Measurements from ENCODE around the gene FER1L5.
A peak's percentile ranks its signal among the peaks of the same experiment; 100 is the strongest.
"Not testable (repeated sequence)": the region's sequence is repeated elsewhere in the genome, so short reads cannot be mapped to it uniquely, and the experiment has no call there.

The FER1L5 gene

GRCh38 chr2:96633641-96634040 is 8.9 kb upstream of the FER1L5 start:
- no peak for DNase-seq (ENCODE audit: low read depth, low spot score)
- no peak overlapping the region for H3K27ac ChIP-seq

GRCh38 chr2:96636551-96637171 is 5.9 kb upstream of the FER1L5 start:
- H3K27ac ChIP-seq: no peak overlapping the region

GRCh38 chr2:96637385-96638143 is 5.0 kb upstream of the FER1L5 start:
- H3K27ac ChIP-seq: peak overlapping the region; percentile 72
- DNase-seq (ENCODE audit: low read depth, low spot score): peak; percentile 24

More at GRCh38 chr2:96636551-96637171, 5.9 kb upstream of the FER1L5 start:
- no peak for DNase-seq (ENCODE audit: low read depth, low spot score)

GRCh38 chr2:96638144-96639121 is 4.1 kb upstream of the FER1L5 start, which contains the start of gene KANSL3:
TSS of gene KANSL3 (minus strand) at chr2:96638312. CDS start at chr2:96637135, 1,177 bp downstream.
- peak; percentile 75 for DNase-seq (ENCODE audit: low read depth, low spot score)
- H3K27ac ChIP-seq: peak within 1 kb of the TSS; percentile 72

DNA sequence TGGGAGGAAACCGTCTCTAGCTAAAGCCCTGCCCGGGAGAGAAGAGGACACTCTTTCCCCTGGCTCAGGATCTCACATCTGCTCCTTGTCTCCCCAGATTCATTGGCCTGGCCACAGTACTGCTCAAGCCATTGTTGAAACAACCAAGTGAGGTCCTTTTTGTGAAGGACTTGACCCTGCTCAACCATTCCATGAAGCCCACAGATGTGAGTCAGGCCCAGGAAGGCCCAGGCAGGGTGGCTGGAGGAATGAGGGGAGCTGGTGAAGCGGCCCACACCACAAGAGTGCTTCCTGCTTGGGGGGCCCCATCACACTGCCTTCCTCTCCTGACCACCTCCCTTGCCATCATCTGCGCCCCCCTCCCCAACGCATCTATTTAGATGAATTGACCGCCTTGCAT is 5.1 kb downstream of the FER1L5 start:
- no peak overlapping the region for H3K27ac ChIP-seq
- no peak for DNase-seq (ENCODE audit: low read depth, low spot score)

- no peak overlapping the region for H3K27ac ChIP-seq
- no peak for DNase-seq (ENCODE audit: low read depth, low spot score)
These were observed 5.9 kb downstream of the FER1L5 start for GRCh38 chr2:96648306-96648930.

DNA sequence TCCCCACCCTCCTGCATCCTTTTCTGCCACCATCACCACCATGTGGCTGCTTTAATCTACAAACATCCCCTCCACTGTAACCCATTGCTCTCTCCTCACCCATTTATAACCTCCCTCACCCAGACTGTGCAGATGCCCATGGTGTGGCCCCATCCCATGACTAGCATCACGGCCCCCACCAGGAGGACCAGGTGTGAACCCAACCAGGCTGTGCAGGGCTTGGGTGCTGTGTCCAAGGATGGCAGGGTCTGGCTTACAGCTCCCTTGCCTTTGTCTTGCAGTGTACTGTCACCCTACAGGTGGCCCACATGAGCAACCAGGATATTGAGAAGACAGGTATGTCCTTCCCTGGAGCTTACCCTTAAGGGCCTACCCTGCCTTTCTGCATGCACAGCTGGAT is 6.8 kb downstream of the FER1L5 start:
- no peak for DNase-seq (ENCODE audit: low read depth, low spot score)
- no peak overlapping the region for H3K27ac ChIP-seq

DNA sequence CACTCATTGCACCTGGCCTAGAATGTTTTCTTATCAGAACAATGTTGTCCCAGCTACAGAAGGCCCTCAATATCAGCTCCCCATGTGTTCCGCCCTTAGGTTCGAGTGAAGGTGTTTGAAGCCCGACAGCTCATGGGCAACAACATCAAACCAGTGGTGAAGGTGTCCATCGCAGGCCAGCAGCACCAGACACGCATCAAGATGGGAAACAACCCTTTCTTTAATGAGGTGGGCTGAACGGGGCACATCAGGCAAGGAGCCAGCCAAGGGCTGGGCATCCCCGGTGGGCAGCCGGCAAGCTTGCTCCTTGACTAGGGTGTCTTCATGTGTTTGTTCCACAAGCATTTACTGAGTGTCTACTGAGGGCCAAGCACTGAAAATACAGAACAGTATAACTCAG is 9.2 kb downstream of the FER1L5 start:
- DNase-seq (ENCODE audit: low read depth, low spot score): no peak
- H3K27ac ChIP-seq: no peak overlapping the region

DNA sequence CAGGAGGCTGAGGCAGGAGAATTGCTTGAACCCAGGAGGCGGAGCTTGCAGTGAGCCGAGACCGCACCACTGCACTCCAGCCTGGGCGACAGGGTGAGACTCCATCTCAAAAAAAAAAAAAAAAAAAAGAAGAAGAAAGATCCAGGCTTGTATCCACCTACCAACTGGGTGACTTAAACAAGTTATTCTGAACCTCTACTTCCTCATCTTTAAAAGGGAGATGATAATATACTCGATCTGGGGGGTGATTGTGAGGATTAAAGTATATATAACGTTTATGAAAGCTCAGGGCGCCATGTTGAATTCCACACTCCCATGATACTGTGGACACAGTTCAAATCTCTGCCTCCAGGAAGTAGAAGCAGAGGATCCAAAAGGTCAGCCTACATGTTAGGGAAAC is 12.2 kb downstream of the FER1L5 start:
- DNase-seq (ENCODE audit: low read depth, low spot score); H3K27ac ChIP-seq: not testable (repeated sequence)

DNA sequence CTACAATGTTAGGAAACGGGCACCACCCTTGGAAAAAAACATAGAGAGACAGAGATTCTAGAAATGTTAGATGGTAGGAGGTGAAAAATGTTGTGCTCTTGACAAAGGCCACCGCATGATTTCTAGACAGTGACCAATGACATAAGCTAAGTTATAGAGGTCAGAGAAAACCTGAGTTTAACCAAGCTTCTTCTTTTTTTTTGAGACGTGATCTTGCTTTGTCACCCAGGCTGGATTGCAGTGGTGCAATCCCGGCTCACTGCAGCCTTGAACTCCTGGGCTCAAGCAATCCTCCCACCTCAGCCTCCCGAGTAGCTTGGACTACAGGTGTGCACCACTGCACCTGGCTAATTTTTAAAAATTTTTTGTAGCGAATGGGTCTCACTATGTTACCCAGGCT is 13.0 kb downstream of the FER1L5 start:
- H3K27ac ChIP-seq: no peak overlapping the region
- no peak for DNase-seq (ENCODE audit: low read depth, low spot score)

DNA sequence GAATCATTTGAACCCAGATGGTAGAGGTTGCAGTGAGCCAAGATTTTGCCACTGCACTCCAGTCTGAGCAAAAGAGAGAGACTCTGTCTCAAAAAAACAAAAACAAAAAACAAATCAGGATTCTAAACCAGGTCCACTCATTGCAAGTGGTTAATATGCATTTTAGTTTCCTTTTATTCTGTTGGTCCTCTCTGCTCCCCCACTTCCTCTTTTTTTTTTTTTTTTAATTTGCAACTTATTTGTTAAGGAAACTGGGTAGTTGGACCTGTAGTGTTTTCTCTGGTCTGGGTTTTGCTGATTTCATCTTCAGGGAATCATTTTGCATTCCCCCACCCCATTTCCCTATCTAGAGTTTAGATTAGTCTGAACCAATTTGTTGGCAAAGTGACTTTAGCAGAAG is 14.0 kb downstream of the FER1L5 start:
- no peak overlapping the region for H3K27ac ChIP-seq
- no peak for DNase-seq (ENCODE audit: low read depth, low spot score)

- H3K27ac ChIP-seq: no peak overlapping the region
- DNase-seq (ENCODE audit: low read depth, low spot score): no peak
These were observed 18.8 kb downstream of the FER1L5 start for GRCh38 chr2:96661324-96661723.

GRCh38 chr2:96662360-96662759 is 19.8 kb downstream of the FER1L5 start:
- DNase-seq (ENCODE audit: low read depth, low spot score): no peak
- no peak overlapping the region for H3K27ac ChIP-seq

DNA sequence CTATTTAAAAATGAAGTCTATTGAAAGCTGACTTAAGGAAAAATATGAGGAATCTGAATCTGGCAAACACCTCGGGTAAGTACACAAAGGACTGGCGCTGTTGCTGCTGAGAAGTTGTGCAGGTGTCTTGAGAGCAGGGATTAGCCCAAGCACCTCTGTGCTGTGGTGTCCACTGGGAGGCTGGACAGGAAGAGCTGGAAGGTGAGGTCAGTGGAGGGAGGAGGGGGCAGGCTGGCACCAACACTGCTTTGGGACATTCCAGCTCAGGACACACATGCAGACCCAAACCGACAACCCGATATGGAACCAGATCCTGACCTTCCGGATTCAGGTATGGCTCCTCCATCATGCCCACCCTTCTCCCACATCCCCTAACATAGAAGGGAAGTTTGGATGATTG is 20.6 kb downstream of the FER1L5 start:
- H3K27ac ChIP-seq: no peak overlapping the region
- DNase-seq (ENCODE audit: low read depth, low spot score): no peak

DNA sequence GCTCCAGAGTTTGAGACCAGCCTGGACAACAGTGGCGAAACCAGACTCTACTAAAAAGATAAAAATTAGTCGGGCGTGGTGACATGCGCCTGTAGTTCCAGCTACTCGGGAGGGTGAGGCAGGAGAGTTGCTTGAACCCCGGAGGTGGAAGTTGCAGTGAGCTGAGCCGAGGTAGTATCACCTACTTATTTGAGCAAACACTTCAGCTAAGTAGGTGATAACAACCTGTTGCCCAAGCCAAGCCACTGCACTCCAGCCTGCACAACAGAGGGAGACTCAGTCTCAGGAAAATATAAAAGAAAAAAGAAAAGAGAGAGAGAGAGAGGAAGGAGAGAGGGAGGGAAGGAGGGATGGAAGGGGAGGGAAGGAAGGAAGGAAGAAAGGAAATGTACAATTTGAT is 21.3 kb downstream of the FER1L5 start:
- no peak for DNase-seq (ENCODE audit: low read depth, low spot score)

GRCh38 chr2:96664366-96664925 is 21.9 kb downstream of the FER1L5 start:
- H3K27ac ChIP-seq: peak overlapping the region; percentile 82
- no peak for DNase-seq (ENCODE audit: low read depth, low spot score)

More for the DNA sequence above, 21.3 kb downstream of the FER1L5 start:
- no peak overlapping the region for H3K27ac ChIP-seq

DNA sequence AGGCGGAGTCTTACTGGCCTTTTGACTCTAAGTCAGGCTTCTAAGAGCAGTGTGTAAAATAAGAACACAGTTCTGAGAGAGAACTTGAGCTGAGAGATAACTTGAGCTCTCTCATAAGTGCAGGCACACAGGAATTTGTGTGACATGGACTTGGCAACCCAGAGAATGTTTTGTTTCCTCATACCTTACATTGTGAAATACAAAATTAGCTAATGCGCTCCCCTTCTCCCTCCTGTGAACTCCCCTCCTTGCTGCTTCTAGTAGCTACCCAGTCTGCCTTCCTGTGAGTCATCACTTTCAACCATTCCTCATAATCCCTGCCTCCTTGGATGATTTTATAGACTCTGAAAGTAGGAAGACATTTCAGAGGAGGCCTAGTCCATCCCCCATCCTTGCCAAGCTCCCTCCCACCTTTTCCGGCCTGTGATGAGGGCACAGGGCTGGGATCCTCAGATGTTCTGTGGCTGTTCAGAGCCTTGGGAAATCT is 22.6 kb downstream of the FER1L5 start:
- DNase-seq (ENCODE audit: low read depth, low spot score): peak; percentile 93
- H3K27ac ChIP-seq: peak overlapping the region; percentile 82

GRCh38 chr2:96665717-96666116 is 23.2 kb downstream of the FER1L5 start:
- not testable (repeated sequence) for DNase-seq (ENCODE audit: low read depth, low spot score)
- H3K27ac ChIP-seq: peak overlapping the region; percentile 82

DNA sequence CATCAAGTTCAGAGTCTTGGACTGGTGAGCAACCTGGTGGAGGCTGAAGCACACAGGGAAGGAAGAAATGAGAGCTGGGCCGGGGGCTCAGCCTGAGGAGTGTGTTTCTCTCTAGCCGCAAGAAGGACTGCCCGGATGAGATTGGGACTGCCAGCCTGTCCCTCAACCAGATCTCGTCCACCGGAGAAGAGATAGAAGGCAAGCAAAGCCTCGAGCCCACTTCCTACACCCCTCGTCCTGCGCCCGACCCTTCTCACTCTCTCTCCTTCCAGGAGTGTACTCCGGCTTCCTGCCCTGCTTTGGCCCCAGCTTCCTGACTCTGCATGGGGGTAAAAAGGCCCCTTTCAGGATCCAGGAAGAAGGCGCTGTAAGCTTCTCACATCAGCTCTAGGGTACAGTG is 26.2 kb downstream of the FER1L5 start:
- no peak for DNase-seq (ENCODE audit: low read depth, low spot score)

More for the DNA sequence above, 26.2 kb downstream of the FER1L5 start:
- H3K27ac ChIP-seq: no peak overlapping the region
